ENCODE measurements around the gene LSP1.

LSP1 gene

DNA sequence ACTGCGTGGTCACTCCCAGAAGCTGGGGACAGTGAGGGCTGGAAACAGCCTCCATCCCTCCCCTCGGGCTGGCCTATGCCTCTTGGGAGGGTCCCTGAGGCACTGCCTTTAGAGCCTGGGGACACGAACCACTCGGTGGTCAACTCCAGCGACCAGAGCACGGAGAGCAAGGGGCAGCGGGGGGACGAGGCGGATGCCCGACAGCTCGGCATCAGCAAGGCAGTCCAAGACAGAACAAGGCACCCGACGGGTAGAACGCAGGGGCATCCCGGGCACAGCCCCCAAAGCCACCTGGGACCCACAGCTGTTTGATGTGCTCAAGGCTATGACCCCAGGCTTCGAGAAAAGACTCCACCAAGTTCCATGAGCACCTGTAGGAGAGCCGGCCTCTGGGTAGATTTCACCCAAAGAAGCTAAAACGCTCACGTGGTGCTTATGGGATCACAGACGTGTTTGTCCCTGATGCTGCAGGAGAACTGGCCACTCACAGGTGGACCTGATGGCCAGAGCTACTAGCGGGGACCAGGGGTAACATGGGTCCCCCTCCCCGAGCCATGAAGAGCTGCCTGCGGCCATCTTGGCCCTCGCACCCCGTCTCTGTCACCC lies 510 bp upstream of the LSP1 start:
- DNase-seq (ENCODE audit: low read depth in 1 of 2, low spot score in 1 of 2), result no peak
- peak overlapping the region; percentile 60; the same call in 1 of the 2 replicates for H3K4me3 ChIP-seq (replicated peaks; ENCODE audit: insufficient read depth, low read length)
- TF ChIP-seq POLR2AphosphoS5 (IDR thresholded peaks at IDR 0.05; ENCODE audit: low read depth) (no peak; the same call in 1 of the 2 replicates), GABPA (IDR thresholded peaks at IDR 0.05; ENCODE audit: low read depth) (no peak), SPI1 (IDR thresholded peaks at IDR 0.05; ENCODE audit: borderline replicate concordance, low read depth) (no peak)
- TF ChIP-seq, protein P1, sequence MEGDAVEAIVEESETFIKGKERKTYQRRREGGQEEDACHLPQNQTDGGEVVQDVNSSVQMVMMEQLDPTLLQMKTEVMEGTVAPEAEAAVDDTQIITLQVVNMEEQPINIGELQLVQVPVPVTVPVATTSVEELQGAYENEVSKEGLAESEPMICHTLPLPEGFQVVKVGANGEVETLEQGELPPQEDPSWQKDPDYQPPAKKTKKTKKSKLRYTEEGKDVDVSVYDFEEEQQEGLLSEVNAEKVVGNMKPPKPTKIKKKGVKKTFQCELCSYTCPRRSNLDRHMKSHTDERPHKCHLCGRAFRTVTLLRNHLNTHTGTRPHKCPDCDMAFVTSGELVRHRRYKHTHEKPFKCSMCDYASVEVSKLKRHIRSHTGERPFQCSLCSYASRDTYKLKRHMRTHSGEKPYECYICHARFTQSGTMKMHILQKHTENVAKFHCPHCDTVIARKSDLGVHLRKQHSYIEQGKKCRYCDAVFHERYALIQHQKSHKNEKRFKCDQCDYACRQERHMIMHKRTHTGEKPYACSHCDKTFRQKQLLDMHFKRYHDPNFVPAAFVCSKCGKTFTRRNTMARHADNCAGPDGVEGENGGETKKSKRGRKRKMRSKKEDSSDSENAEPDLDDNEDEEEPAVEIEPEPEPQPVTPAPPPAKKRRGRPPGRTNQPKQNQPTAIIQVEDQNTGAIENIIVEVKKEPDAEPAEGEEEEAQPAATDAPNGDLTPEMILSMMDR (IDR thresholded peaks at IDR 0.05; ENCODE audit: insufficient read depth, low read length), result no peak
- TF ChIP-seq, protein P2, sequence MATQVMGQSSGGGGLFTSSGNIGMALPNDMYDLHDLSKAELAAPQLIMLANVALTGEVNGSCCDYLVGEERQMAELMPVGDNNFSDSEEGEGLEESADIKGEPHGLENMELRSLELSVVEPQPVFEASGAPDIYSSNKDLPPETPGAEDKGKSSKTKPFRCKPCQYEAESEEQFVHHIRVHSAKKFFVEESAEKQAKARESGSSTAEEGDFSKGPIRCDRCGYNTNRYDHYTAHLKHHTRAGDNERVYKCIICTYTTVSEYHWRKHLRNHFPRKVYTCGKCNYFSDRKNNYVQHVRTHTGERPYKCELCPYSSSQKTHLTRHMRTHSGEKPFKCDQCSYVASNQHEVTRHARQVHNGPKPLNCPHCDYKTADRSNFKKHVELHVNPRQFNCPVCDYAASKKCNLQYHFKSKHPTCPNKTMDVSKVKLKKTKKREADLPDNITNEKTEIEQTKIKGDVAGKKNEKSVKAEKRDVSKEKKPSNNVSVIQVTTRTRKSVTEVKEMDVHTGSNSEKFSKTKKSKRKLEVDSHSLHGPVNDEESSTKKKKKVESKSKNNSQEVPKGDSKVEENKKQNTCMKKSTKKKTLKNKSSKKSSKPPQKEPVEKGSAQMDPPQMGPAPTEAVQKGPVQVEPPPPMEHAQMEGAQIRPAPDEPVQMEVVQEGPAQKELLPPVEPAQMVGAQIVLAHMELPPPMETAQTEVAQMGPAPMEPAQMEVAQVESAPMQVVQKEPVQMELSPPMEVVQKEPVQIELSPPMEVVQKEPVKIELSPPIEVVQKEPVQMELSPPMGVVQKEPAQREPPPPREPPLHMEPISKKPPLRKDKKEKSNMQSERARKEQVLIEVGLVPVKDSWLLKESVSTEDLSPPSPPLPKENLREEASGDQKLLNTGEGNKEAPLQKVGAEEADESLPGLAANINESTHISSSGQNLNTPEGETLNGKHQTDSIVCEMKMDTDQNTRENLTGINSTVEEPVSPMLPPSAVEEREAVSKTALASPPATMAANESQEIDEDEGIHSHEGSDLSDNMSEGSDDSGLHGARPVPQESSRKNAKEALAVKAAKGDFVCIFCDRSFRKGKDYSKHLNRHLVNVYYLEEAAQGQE (IDR thresholded peaks at IDR 0.05; ENCODE audit: insufficient replicate concordance, low read depth), result no peak
- H3K27ac ChIP-seq (replicated peaks), result peak overlapping the region; percentile 98
- H3K27me3 ChIP-seq (ENCODE audit: insufficient read depth, poor library complexity, severe bottlenecking), result no peaks in the 10 kb centered on the region

DNA sequence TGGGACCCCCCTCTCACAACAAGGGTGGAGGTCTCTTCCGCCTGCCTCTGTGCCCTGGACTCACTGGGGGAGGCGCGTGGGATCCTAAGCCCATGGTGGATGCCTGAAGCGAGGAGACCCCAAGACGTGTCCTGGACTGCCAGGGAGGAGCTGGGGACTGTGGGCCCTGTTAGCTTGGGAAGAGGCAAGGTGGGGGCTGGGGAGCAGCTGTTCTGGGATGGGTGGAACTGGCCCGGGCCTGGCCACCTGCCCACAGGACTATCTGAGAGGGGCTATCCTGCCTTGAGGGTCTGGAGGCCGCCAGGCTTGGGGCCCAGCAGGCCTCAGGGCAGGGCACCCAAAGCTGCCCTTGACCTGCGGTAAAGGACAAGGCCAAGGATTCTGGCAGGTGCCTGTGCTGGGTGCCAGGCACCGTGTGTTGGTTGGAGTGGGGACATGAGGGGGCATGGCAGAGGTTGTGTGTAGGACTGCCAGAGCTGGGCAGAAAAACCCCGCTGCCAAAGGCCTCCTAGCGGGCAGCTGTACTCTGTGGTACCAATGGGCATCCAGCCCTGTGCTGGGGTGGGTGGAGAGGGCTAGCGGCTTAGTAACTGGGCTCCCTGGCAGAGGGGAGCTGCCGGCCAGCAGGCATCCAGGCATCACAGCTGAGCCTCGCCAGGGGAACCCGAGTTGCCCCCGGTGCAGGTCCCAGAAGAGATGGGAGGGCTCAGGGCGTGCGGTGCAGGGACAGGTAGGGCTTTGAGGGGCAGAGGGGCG lies 670 bp downstream of the LSP1 start:
- TF ChIP-seq SPI1 (IDR thresholded peaks at IDR 0.05; ENCODE audit: borderline replicate concordance, low read depth) (no peak), POLR2AphosphoS5 (IDR thresholded peaks at IDR 0.05; ENCODE audit: low read depth) (no peak), GABPA (IDR thresholded peaks at IDR 0.05; ENCODE audit: low read depth) (no peak)
- TF ChIP-seq, protein P2 (IDR thresholded peaks at IDR 0.05; ENCODE audit: insufficient replicate concordance, low read depth), result no peak
- TF ChIP-seq, protein P1 (IDR thresholded peaks at IDR 0.05; ENCODE audit: insufficient read depth, low read length), result no peak
- peak overlapping the region; percentile 98 for H3K27ac ChIP-seq (replicated peaks)
- peak overlapping the region; percentile 60 for H3K4me3 ChIP-seq (replicated peaks; ENCODE audit: insufficient read depth, low read length)
- no peak for DNase-seq (ENCODE audit: low read depth in 1 of 2, low spot score in 1 of 2)
- no peaks in the 10 kb centered on the region for H3K27me3 ChIP-seq (ENCODE audit: insufficient read depth, poor library complexity, severe bottlenecking)

DNA sequence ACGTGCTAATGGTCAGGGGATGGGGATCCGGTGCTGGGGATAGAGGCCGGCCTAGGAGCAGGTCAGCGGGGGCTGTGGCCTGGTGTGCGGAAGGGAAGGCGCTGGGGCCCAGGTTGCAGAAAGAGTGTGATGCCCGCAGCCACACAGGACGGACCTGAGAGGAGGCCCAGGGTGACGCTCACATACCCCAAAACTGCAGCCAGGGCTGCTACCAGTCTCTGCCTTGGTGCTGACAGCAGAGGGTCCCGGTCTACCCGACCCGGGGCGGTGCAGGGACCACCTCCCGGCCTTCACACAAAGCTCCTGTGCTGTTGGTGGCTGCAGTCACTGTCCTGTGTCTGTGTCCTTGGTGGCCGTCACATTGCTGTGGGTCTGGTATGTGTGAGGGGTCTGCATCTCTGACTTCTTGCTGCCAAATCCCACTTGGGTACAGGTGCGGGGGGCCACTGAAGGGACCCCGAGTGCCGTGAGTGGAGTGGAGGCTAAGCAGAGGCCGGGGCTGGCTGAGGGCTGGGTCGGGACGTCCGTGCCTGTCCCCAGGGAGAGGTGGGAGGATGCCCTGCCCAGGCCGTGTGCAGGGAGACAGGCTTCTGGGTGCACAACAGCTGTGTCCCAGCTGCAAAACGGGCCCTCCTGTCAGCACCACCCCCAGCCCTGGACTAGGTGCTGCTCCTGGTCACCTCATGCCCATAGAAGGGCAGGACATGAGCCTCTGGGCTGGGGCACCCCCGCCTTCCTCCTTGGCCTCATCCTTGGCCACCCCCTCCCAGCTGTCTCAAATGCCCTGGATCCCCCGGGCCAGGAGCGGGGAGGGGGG lies 1.5 kb downstream of the LSP1 start:
- Histone ChIP-seq H3K27me3 (ENCODE audit: insufficient read depth, poor library complexity, severe bottlenecking) (no peaks in the 10 kb centered on the region), H3K27ac (replicated peaks) (peak overlapping the region; percentile 98), H3K4me3 (replicated peaks; ENCODE audit: insufficient read depth, low read length) (peak overlapping the region; percentile 60)
- no peak for DNase-seq (ENCODE audit: low read depth in 1 of 2, low spot score in 1 of 2)
- TF ChIP-seq SPI1 (IDR thresholded peaks at IDR 0.05; ENCODE audit: borderline replicate concordance, low read depth) (no peak), POLR2AphosphoS5 (IDR thresholded peaks at IDR 0.05; ENCODE audit: low read depth) (no peak), GABPA (IDR thresholded peaks at IDR 0.05; ENCODE audit: low read depth) (no peak)
- TF ChIP-seq, protein P2 (IDR thresholded peaks at IDR 0.05; ENCODE audit: insufficient replicate concordance, low read depth), result no peak
- TF ChIP-seq, protein P1 (IDR thresholded peaks at IDR 0.05; ENCODE audit: insufficient read depth, low read length), result no peak
